ENCODE results near the gene ELFN2. TPM values are rescaled to one million over a fixed set of nuclear protein-coding genes. Genes with fewer than 3 reads are reported as not detected.

ELFN2 gene
- total and polyA plus RNA-seq, 4 donors, result 0.62 to 6.8 (median 1.6) TPM

GRCh38 chr22:37352481-37352880 lies 74.8 kb downstream of the ELFN2 start:
- H3K4me3 ChIP-seq, result no peak overlapping the region
- no peaks in the 10 kb centered on the region for H3K36me3 ChIP-seq (ENCODE audit: control insufficient read depth in 4 of 4, insufficient read depth in 4 of 4, low read length in 4 of 4)
- H3K27ac ChIP-seq (ENCODE audit: low read depth in 1 of 2, low read length in 1 of 2), result no peak overlapping the region
- H3K9me3 ChIP-seq (ENCODE audit: control insufficient read depth in 4 of 4, insufficient read depth in 3 of 4, low read length in 3 of 4), result no peaks in the 10 kb centered on the region
- no peak for DNase-seq
- H3K9ac ChIP-seq (ENCODE audit: insufficient read depth in 1 of 2, low read length in 2 of 2), result no peak overlapping the region
- no peak for ATAC-seq (ENCODE audit: insufficient read depth, low FRiP score)
- H3K27me3 ChIP-seq (ENCODE audit: control insufficient read depth in 3 of 3, insufficient read depth in 3 of 3, low read length in 2 of 3), result no peaks in the 10 kb centered on the region
- no peak for TF ChIP-seq CTCF (IDR thresholded peaks at IDR 0.05; ENCODE audit: control extremely low read depth, extremely low read depth)
- no peaks in the 10 kb centered on the region for H3K4me1 ChIP-seq (ENCODE audit: control insufficient read depth in 5 of 5, insufficient read depth in 5 of 5, low read length in 5 of 5)
- 86 to 88% methylated on average over 7 of the region's 7 CpGs for WGBS, 2 donors

- Histone ChIP-seq H3K9me3 (ENCODE audit: control insufficient read depth in 4 of 4, insufficient read depth in 3 of 4, low read length in 3 of 4) (no peaks in the 10 kb centered on the region), H3K4me1 (ENCODE audit: control insufficient read depth in 5 of 5, insufficient read depth in 5 of 5, low read length in 5 of 5) (peaks cover 0 to 5% (median 2%) of the 10 kb centered on the region in 5 donors), H3K27me3 (ENCODE audit: control insufficient read depth in 3 of 3, insufficient read depth in 3 of 3, low read length in 2 of 3) (no peaks in the 10 kb centered on the region), H3K9ac (ENCODE audit: insufficient read depth in 1 of 2, low read length in 2 of 2) (no peak overlapping the region), H3K4me3 (no peak overlapping the region), H3K36me3 (ENCODE audit: control insufficient read depth in 4 of 4, insufficient read depth in 4 of 4, low read length in 4 of 4) (no peaks in the 10 kb centered on the region), H3K27ac (ENCODE audit: low read depth in 1 of 2, low read length in 1 of 2) (no peak overlapping the region)
- ATAC-seq (ENCODE audit: insufficient read depth, low FRiP score) (no peak), DNase-seq (no peak)
- TF ChIP-seq CTCF (IDR thresholded peaks at IDR 0.05; ENCODE audit: control extremely low read depth, extremely low read depth), result no peak
- WGBS, 2 donors, result 78 to 87% methylated on average over 2 to 3 of the region's 3 CpGs
Observed at GRCh38 chr22:37351232-37351631, 76.0 kb downstream of the ELFN2 start.

GRCh38 chr22:37349043-37349814 lies 78.0 kb downstream of the ELFN2 start:
- Histone ChIP-seq H3K36me3 (ENCODE audit: control insufficient read depth in 4 of 4, insufficient read depth in 4 of 4, low read length in 4 of 4) (no peaks in the 10 kb centered on the region), H3K27me3 (ENCODE audit: control insufficient read depth in 3 of 3, insufficient read depth in 3 of 3, low read length in 2 of 3) (no peaks in the 10 kb centered on the region), H3K4me1 (ENCODE audit: control insufficient read depth in 5 of 5, insufficient read depth in 5 of 5, low read length in 5 of 5) (peaks cover 0 to 14% (median 2%) of the 10 kb centered on the region in 5 donors), H3K9me3 (ENCODE audit: control insufficient read depth in 4 of 4, insufficient read depth in 3 of 4, low read length in 3 of 4) (no peaks in the 10 kb centered on the region), H3K27ac (ENCODE audit: low read depth in 1 of 2, low read length in 1 of 2) (no peak overlapping the region), H3K9ac (ENCODE audit: insufficient read depth in 1 of 2, low read length in 2 of 2) (no peak overlapping the region), H3K4me3 (no peak overlapping the region)
- TF ChIP-seq CTCF (IDR thresholded peaks at IDR 0.05; ENCODE audit: control extremely low read depth, extremely low read depth), result no peak
- 87 to 90% methylated on average over 13 to 19 of the region's 19 CpGs for WGBS, 2 donors
- ATAC-seq (ENCODE audit: insufficient read depth, low FRiP score) (no peak), DNase-seq (no peak)
